KBM-7 (cell line): ENCODE measurements around the gene ABHD12B.

ENCODE experiments used
- DNase-seq: peaks from one replicate; pipeline ENCODE4 v3.0.0-alpha.2; 2015
- in situ Hi-C: fragments of 300-500 bp; cut with MboI; formaldehyde crosslinking; loops from 2 replicates; pipeline ENCODE4 v1.14.3; 2020; ENCODE audit warnings: low sequenced_read_pairs, low pct_unique_long_range_greater_than_20kb, mixed read lengths

ABHD12B gene

GRCh38 chr14:50948205-50948604 is 76.4 kb downstream of the ABHD12B start:
- in situ Hi-C loops: no loop called here
- no peak for DNase-seq

- DNase-seq: no peak
- in situ Hi-C loops: no loop called here
These were observed 79.2 kb downstream of the ABHD12B start for GRCh38 chr14:50951032-50951431.

- in situ Hi-C loops: no loop called here
These were observed 81.6 kb downstream of the ABHD12B start for GRCh38 chr14:50953502-50953901.

More at GRCh38 chr14:50953502-50953901, 81.6 kb downstream of the ABHD12B start:
- DNase-seq: no peak
